NAMALWA (cell line): ENCODE data around the gene LNX1.
A peak's percentile ranks its signal among the peaks of the same experiment; 100 is the strongest.
"Not testable (repeated sequence)": the region's sequence is repeated elsewhere in the genome, so short reads cannot be mapped to it uniquely, and the experiment has no call there.

ENCODE experiments used
- DNase-seq: peaks from one replicate; pipeline ENCODE4 v3.0.0-alpha.2; 2015; ENCODE audit warnings: low spot score

Gene LNX1

GRCh38 chr4:53490965-53491622 is 100.2 kb downstream of the LNX1 start:
- peak; percentile 58 for DNase-seq

GRCh38 chr4:53490161-53490956 is 100.9 kb downstream of the LNX1 start:
- no peak for DNase-seq

- DNase-seq: no peak
These were observed 101.9 kb downstream of the LNX1 start for GRCh38 chr4:53489279-53489889.

GRCh38 chr4:53487766-53488165 is 103.5 kb downstream of the LNX1 start:
- no peak for DNase-seq

GRCh38 chr4:53485658-53486040 is 105.6 kb downstream of the LNX1 start:
- no peak for DNase-seq

- DNase-seq: no peak
These were observed 106.2 kb downstream of the LNX1 start for GRCh38 chr4:53484911-53485657.

- DNase-seq: no peak
These were observed 108.0 kb downstream of the LNX1 start for GRCh38 chr4:53483250-53483649.

GRCh38 chr4:53481586-53481985 is 109.7 kb downstream of the LNX1 start:
- no peak for DNase-seq

GRCh38 chr4:53480909-53481308 is 110.4 kb downstream of the LNX1 start:
- DNase-seq: no peak

GRCh38 chr4:53479736-53480525 is 111.4 kb downstream of the LNX1 start:
- no peak for DNase-seq

- DNase-seq: no peak
These were observed 112.4 kb downstream of the LNX1 start for GRCh38 chr4:53478671-53479456.

GRCh38 chr4:53477636-53478035 is 113.7 kb downstream of the LNX1 start:
- no peak for DNase-seq

- DNase-seq: no peak
These were observed 114.2 kb downstream of the LNX1 start for GRCh38 chr4:53477038-53477565.

GRCh38 chr4:53476232-53477037 is 114.9 kb downstream of the LNX1 start:
- DNase-seq: no peak

GRCh38 chr4:53466576-53466975 is 124.7 kb downstream of the LNX1 start:
- not testable (repeated sequence) for DNase-seq

GRCh38 chr4:53465891-53466290 is 125.4 kb downstream of the LNX1 start:
- no peak for DNase-seq

GRCh38 chr4:53465281-53465680 is 126.0 kb downstream of the LNX1 start:
- DNase-seq: no peak

GRCh38 chr4:53463340-53463739 is 127.9 kb downstream of the LNX1 start:
- DNase-seq: no peak

- DNase-seq: no peak
These were observed 130.0 kb downstream of the LNX1 start for GRCh38 chr4:53461244-53461643.

- no peak for DNase-seq
These were observed 131.7 kb downstream of the LNX1 start for GRCh38 chr4:53459548-53459947.
